CD4-positive, alpha-beta T cell treated with Interferon gamma for 1 hour (primary cell): ENCODE results near the gene PHETA2.
"Not testable (repeated sequence)": the region's sequence is repeated elsewhere in the genome, so short reads cannot be mapped to it uniquely, and the experiment has no call there.

ENCODE experiments used
- DNase-seq: peaks from one replicate; pipeline ENCODE4 v3.0.0-alpha.2; 2020

Gene PHETA2

DNA sequence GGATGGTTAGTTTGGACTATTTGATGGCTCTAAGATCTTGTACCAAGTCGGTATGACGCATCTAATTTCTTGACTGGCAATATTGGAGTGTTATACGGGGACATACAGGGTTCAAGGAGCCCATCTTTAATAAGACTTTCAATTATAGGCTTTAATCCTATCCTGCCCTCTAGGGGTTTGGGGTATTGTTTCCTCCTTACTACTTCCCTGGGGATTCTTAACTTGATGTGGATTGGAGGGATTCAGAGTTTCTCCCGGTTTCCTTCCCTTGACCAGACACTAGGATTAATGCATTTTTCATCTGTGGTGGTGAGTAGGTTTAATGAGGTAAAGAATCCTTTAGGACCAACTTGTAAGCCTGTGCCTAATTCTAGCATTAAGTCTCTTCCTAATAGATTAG is 37.8 kb downstream of the PHETA2 start:
- no peak for DNase-seq

DNA sequence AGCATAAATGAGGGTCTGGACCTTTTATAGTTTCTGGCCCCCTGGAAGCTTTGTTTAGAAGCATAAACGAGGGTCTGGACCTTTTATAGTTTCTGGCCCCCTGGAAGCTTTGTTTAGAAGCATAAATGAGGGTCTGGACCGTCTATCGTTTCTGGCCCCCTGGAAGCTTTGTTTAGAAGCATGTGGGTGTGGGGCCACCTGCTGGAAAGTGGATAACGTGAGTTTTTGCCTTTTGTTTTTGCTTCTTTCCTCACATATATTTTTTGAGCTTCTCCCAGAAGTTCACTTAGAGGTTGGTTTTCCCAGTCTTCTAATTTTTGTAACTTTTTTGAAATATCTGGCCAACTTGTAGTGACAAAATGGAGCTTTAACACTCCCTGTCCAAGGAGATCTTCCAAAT is 38.7 kb downstream of the PHETA2 start:
- DNase-seq = not testable (repeated sequence)

DNA sequence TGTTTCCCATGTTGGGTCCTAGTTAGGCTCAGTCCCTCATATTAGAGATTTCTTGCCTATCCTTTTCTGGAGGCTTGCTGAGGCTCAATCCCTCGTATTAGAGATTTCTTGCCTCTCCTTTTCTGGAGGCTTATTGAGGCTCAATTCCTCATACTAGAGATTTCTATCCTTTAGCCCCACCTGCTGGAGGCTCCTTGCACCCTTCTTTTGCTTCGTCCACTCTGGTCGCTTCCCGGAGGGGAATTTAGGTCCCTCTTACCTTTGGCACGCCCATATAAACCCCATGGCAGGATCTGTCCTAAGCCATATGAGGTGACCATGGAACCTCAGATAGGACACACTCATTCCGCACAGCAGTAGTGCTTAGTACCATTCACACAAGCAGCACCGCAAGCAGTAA is 40.7 kb downstream of the PHETA2 start:
- no peak for DNase-seq

DNA sequence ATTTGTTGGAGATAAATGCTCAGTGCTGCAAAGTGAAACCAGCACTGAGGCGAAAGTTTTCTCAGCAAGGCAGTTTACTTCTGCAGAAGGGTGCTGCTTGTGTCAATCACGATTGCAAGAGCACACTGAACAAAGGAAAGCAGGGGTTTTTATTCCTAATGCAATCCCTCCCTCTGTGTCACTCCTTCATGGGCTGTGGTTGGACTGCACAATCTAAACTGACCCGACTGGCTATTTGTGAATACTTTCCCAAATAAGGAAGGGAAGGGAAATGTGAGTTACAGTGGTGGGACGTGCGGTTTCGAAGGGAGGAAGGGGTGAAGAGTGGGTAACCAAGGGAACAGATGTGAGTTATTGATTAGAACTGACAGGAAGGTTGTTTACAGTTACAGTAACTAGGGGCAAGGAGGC is 41.4 kb downstream of the PHETA2 start:
- DNase-seq = not testable (repeated sequence)

DNA sequence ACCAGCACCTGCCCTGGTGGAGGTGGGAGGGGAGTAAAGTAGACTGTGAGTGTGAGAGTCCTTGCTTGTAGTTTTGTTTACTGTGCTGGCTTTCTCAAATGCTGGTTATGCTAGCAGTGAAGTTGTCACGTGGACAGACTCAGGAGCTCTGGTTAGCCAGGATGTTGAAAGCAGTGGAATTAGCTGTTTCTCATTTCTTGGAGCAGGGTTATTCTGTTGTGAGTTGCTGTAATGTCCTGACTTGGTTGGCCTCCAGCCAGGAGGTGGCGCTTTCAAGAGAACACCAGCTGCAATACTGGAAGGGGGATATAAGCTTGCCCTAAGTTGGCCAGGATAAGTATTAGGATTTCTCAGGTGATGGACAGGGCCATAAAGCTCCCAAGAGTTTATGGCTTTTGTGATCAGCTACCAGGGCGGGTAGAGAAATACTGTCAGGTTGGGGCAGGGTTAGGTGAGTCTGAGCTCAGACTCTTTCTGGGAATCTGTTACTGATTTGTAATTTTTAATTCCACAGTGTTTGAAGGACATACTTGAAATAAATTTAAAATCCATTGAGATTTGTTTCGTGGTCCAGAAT is 42.9 kb downstream of the PHETA2 start:
- no peak for DNase-seq

DNA sequence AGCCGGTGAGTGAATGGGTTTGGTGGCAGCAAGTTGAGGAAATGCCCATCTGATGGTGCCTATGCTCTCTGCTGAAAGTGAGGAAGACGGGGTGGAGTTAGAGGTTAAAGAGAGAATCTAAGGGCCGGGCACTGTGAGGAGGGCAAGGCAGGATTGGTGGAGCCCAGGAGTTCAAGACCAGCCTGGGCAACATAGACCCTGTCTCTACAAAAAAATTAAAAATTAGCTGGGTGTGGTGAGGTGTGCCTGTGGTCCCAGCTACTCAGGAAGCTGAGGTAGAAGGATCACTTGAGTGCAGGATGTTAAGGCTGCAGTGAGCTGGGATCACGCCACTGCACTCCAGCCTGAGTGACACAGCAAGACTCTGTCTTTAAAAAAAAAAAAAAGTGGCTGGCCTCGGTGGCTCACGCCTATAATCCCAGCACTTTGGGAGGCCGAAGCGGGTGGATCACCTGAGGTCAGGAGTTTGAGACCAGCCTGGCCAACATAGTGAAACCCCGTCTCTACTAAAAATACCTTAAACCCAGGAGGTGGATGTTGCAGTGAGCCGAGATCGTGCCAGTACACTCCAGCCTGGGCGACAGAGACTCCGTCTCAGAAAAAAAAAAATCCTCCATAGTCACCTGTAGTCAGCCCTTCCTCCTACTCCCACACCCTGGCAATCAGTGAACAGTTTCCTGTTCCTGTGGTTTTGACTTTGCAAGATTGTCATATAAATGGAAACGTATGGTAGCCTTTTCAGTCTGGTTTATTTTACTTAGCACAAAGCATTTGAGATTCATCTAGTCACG is 46.4 kb downstream of the PHETA2 start:
- DNase-seq = not testable (repeated sequence)

DNA sequence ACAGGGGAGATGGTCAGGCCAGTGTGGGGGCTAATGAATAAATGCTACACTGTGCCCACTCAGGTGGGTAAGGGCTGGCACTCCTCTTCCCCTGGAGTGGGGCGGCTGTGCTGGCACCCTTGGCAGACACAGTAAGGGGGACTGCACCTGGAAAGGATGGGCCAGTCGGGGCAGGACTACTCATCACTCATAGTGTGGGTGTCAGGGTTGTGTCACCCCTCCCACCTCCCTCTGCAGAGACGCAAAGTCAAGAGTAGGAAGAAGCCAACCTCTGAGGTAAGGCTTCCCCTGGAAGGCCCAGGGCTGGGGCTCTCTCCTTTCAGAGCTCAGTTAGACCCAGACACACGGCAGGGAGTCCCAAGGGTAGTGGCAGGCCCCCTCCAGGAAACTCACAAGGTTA is 49.5 kb downstream of the PHETA2 start:
- DNase-seq = not testable (repeated sequence)

DNA sequence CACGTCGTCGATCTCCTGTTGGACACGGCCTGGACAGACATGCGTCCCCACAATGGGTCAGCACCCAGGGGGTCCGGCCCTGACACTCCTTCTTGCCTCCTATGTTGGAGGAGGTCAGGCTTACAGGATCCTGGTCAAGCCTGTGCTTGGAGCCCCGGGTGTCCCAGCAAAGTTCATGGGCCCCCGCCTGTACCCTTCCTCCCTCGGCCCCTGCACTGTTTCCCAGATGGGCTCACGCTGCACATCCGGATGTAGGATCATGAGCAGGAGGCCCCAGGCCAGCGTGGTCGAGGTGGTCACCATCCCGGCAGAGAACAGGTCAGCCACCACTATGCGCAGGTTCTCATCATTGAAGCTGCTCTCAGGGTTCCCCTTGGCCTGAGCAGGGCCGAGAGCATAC is 53.6 kb downstream of the PHETA2 start:
- DNase-seq = no peak

DNA sequence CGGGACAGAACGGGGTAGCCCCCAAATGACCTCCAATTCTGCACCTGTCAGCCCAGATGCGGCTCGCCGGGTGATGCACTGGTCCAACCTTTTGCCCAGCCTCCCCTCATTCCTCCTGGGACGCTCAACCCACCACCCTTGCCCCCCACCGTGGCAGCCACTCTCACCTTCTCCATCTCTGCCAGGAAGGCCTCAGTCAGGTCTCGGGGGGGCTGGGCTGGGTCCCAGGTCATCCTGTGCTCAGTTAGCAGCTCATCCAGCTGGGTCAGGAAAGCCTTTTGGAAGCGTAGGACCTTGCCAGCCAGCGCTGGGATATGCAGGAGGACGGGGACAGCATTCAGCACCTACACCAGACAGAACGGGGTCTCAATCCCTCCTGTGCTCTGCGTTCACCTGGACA is 54.0 kb downstream of the PHETA2 start:
- DNase-seq = not testable (repeated sequence)
